Activated T-cell treated with anti-CD3 and anti-CD28 coated beads, Interleukin-2, amount 50 U/mL, for 4 hours (primary cell): ENCODE results near the gene LTA4H. TPM values are rescaled to one million over a fixed set of nuclear protein-coding genes. Genes with fewer than 3 reads are reported as not detected.
A peak's percentile ranks its signal among the peaks of the same experiment; 100 is the strongest.

Experiments
- ATAC-seq, 2 donors: fragments of 200-7000 bp; cut with Tn5 transposase; one replicate each; pipeline ENCODE4 v1.10.0; 2021
- DNase-seq: peaks from one replicate; pipeline ENCODE4 v3.0.0-alpha.2; 2020
- H3K27me3 Mint-ChIP-seq: one replicate; pipeline ENCODE4 v1.8.0; 2021; ENCODE audit warnings: low read depth, mixed read lengths
- H3K36me3 Mint-ChIP-seq: one replicate; pipeline ENCODE4 v1.8.0; 2022; ENCODE audit warnings: mixed read lengths; ENCODE audit not compliant: insufficient read depth
- H3K4me1 Mint-ChIP-seq: one replicate; pipeline ENCODE4 v1.8.0; 2021; ENCODE audit warnings: low read depth, mixed read lengths
- H3K4me3 Mint-ChIP-seq: one replicate; pipeline ENCODE4 v1.8.0; 2021; ENCODE audit warnings: mild to moderate bottlenecking, moderate library complexity, mixed read lengths
- H3K9me3 Mint-ChIP-seq: one replicate; pipeline ENCODE4 v1.8.0; 2021; ENCODE audit warnings: mixed read lengths
- total RNA-seq, 3 donors: library from RNA; stranded (reverse); gene quantifications; one replicate each; pipeline ENCODE4 v1.2.1, GENCODE V29; 2021

Gene LTA4H
- total RNA-seq, 3 donors from 2014 or later, result 65.1 to 82.7 (median 78.7) TPM

GRCh38 chr12:96029826-96030225 is 5.6 kb downstream of the LTA4H start:
- H3K9me3 Mint-ChIP-seq, result no peaks in the 10 kb centered on the region
- no peaks in the 10 kb centered on the region for H3K27me3 Mint-ChIP-seq
- H3K36me3 Mint-ChIP-seq, result peaks cover 10% of the 10 kb centered on the region
- peaks cover 24% of the 10 kb centered on the region for H3K4me1 Mint-ChIP-seq
- H3K4me3 Mint-ChIP-seq, result no peak overlapping the region
- ATAC-seq (no peak), DNase-seq (no peak)

- H3K4me3 Mint-ChIP-seq, result no peak overlapping the region
- H3K4me1 Mint-ChIP-seq, result peaks cover 21% of the 10 kb centered on the region
- no peaks in the 10 kb centered on the region for H3K27me3 Mint-ChIP-seq
- ATAC-seq (no peak), DNase-seq (no peak)
- H3K9me3 Mint-ChIP-seq, result no peaks in the 10 kb centered on the region
- H3K36me3 Mint-ChIP-seq, result peaks cover 12% of the 10 kb centered on the region
These were observed 6.8 kb downstream of the LTA4H start for GRCh38 chr12:96028538-96028937.

- DNase-seq, result no peak
- no peak for ATAC-seq
- Mint-ChIP-seq H3K9me3 (no peaks in the 10 kb centered on the region), H3K4me1 (peaks cover 14% of the 10 kb centered on the region), H3K4me3 (no peak overlapping the region), H3K36me3 (peaks cover 22% of the 10 kb centered on the region), H3K27me3 (no peaks in the 10 kb centered on the region)
These were observed 9.1 kb downstream of the LTA4H start for GRCh38 chr12:96026331-96026730.

GRCh38 chr12:96025518-96025917 is 9.9 kb downstream of the LTA4H start:
- ATAC-seq (no peak), DNase-seq (no peak)
- Mint-ChIP-seq H3K4me3 (no peak overlapping the region), H3K36me3 (peaks cover 26% of the 10 kb centered on the region), H3K4me1 (peaks cover 12% of the 10 kb centered on the region), H3K27me3 (no peaks in the 10 kb centered on the region), H3K9me3 (no peaks in the 10 kb centered on the region)

- no peaks in the 10 kb centered on the region for H3K9me3 Mint-ChIP-seq
- peaks cover 41% of the 10 kb centered on the region for H3K36me3 Mint-ChIP-seq
- ATAC-seq (no peak), DNase-seq (no peak)
- peaks cover 4% of the 10 kb centered on the region for H3K4me1 Mint-ChIP-seq
- H3K27me3 Mint-ChIP-seq, result no peaks in the 10 kb centered on the region
- no peak overlapping the region for H3K4me3 Mint-ChIP-seq
These were observed 14.9 kb downstream of the LTA4H start for GRCh38 chr12:96020314-96021003.

- H3K27me3 Mint-ChIP-seq, result no peaks in the 10 kb centered on the region
- peaks cover 49% of the 10 kb centered on the region for H3K36me3 Mint-ChIP-seq
- ATAC-seq (peak in 1 of 2 donors; percentile 35), DNase-seq (no peak)
- no peak overlapping the region for H3K4me3 Mint-ChIP-seq
- no peaks in the 10 kb centered on the region for H3K9me3 Mint-ChIP-seq
- H3K4me1 Mint-ChIP-seq, result no peaks in the 10 kb centered on the region
These were observed 19.7 kb downstream of the LTA4H start for GRCh38 chr12:96015672-96016071.

GRCh38 chr12:96014943-96015599 is 20.3 kb downstream of the LTA4H start:
- no peak for ATAC-seq
- H3K36me3 Mint-ChIP-seq, result peaks cover 49% of the 10 kb centered on the region
- no peaks in the 10 kb centered on the region for H3K27me3 Mint-ChIP-seq
- H3K4me1 Mint-ChIP-seq, result no peaks in the 10 kb centered on the region
- no peak overlapping the region for H3K4me3 Mint-ChIP-seq
- no peaks in the 10 kb centered on the region for H3K9me3 Mint-ChIP-seq
- DNase-seq, result no peak

- Mint-ChIP-seq H3K4me3 (no peak overlapping the region), H3K27me3 (no peaks in the 10 kb centered on the region), H3K36me3 (peaks cover 42% of the 10 kb centered on the region)
These were observed 27.7 kb downstream of the LTA4H start for GRCh38 chr12:96007729-96008128.

GRCh38 chr12:96006727-96007126 is 28.7 kb downstream of the LTA4H start:
- DNase-seq (no peak), ATAC-seq (no peak)
- no peaks in the 10 kb centered on the region for H3K9me3 Mint-ChIP-seq
- H3K36me3 Mint-ChIP-seq, result peaks cover 40% of the 10 kb centered on the region
- H3K4me1 Mint-ChIP-seq, result no peaks in the 10 kb centered on the region
- no peak overlapping the region for H3K4me3 Mint-ChIP-seq
- H3K27me3 Mint-ChIP-seq, result no peaks in the 10 kb centered on the region

More at GRCh38 chr12:96007729-96008128, 27.7 kb downstream of the LTA4H start:
- DNase-seq (no peak), ATAC-seq (no peak)
- Mint-ChIP-seq H3K9me3 (no peaks in the 10 kb centered on the region), H3K4me1 (no peaks in the 10 kb centered on the region)

- no peak overlapping the region for H3K4me3 Mint-ChIP-seq
- no peaks in the 10 kb centered on the region for H3K27me3 Mint-ChIP-seq
- peaks cover 25% of the 10 kb centered on the region for H3K36me3 Mint-ChIP-seq
- peaks cover 4% of the 10 kb centered on the region for H3K4me1 Mint-ChIP-seq
- no peaks in the 10 kb centered on the region for H3K9me3 Mint-ChIP-seq
- DNase-seq (no peak), ATAC-seq (no peak)
These were observed 34.5 kb downstream of the LTA4H start for GRCh38 chr12:96000858-96001257.

GRCh38 chr12:95999484-95999883 is 35.9 kb downstream of the LTA4H start:
- H3K4me1 Mint-ChIP-seq, result peaks cover 4% of the 10 kb centered on the region
- no peak for ATAC-seq
- no peaks in the 10 kb centered on the region for H3K27me3 Mint-ChIP-seq
- H3K36me3 Mint-ChIP-seq, result peaks cover 17% of the 10 kb centered on the region
- no peaks in the 10 kb centered on the region for H3K9me3 Mint-ChIP-seq
- DNase-seq, result no peak
- H3K4me3 Mint-ChIP-seq, result no peak overlapping the region

- Mint-ChIP-seq H3K36me3 (peaks cover 20% of the 10 kb centered on the region), H3K4me1 (peaks cover 4% of the 10 kb centered on the region), H3K27me3 (no peaks in the 10 kb centered on the region), H3K9me3 (no peaks in the 10 kb centered on the region), H3K4me3 (no peak overlapping the region)
- peak; percentile 92 to 97 for ATAC-seq
- peak; percentile 18 for DNase-seq
These were observed 36.6 kb downstream of the LTA4H start for GRCh38 chr12:95998611-95999286.

GRCh38 chr12:95997911-95998510 is 37.4 kb downstream of the LTA4H start:
- Mint-ChIP-seq H3K4me1 (peaks cover 4% of the 10 kb centered on the region), H3K9me3 (no peaks in the 10 kb centered on the region), H3K27me3 (no peaks in the 10 kb centered on the region), H3K36me3 (peaks cover 20% of the 10 kb centered on the region), H3K4me3 (no peak overlapping the region)
- ATAC-seq (peak; percentile 42 to 48), DNase-seq (no peak)

GRCh38 chr12:95997276-95997675 is 38.1 kb downstream of the LTA4H start:
- ATAC-seq, result no peak
- Mint-ChIP-seq H3K9me3 (no peaks in the 10 kb centered on the region), H3K27me3 (no peaks in the 10 kb centered on the region), H3K4me3 (no peak overlapping the region), H3K4me1 (peaks cover 4% of the 10 kb centered on the region), H3K36me3 (peaks cover 17% of the 10 kb centered on the region)
- no peak for DNase-seq
